GM12872 (cell line): ENCODE data around the gene LARP4B.

ENCODE experiments used
- CTCF ChIP-seq: IDR thresholded peaks from 3 replicates; pipeline ENCODE4 v1.5.1; 2011; ENCODE audit warnings: low read depth, mild to moderate bottlenecking, low read length, moderate library complexity; ENCODE audit not compliant: insufficient read depth

Gene LARP4B

GRCh38 chr10:817371-817770 lies 114.1 kb downstream of the LARP4B start:
- no peak for TF ChIP-seq CTCF

- TF ChIP-seq CTCF = no peak
These were observed 114.5 kb downstream of the LARP4B start for GRCh38 chr10:816958-817357.

GRCh38 chr10:816091-816477 lies 115.4 kb downstream of the LARP4B start:
- TF ChIP-seq CTCF = no peak

- peak; percentile 12; the same call in 1 of the 3 replicates for TF ChIP-seq CTCF
These were observed 116.0 kb downstream of the LARP4B start for GRCh38 chr10:815338-816090.

GRCh38 chr10:814536-815302 lies 116.8 kb downstream of the LARP4B start:
- no peak for TF ChIP-seq CTCF

- no peak for TF ChIP-seq CTCF
These were observed 118.2 kb downstream of the LARP4B start for GRCh38 chr10:813286-813685.

GRCh38 chr10:812787-813186 lies 118.7 kb downstream of the LARP4B start:
- TF ChIP-seq CTCF = no peak
